Mesodermal cell (in vitro differentiated cells): ENCODE data around the gene STK11.

ENCODE experiments used
- H3K27ac ChIP-seq: 2 replicates; pipeline ENCODE4 v1.7.0; 2013; ENCODE audit warnings: mild to moderate bottlenecking, low read depth, low read length, moderate library complexity; ENCODE audit not compliant: severe bottlenecking
- H3K36me3 ChIP-seq: 2 replicates; pipeline ENCODE4 v1.7.1; 2013; ENCODE audit warnings: mild to moderate bottlenecking, low read length, moderate library complexity; ENCODE audit not compliant: control insufficient read depth, insufficient read depth
- H3K4me1 ChIP-seq: one replicate; pipeline ENCODE4 v1.7.1; 2013; ENCODE audit warnings: mild to moderate bottlenecking, low read length; ENCODE audit not compliant: insufficient read depth, control insufficient read depth, poor library complexity, severe bottlenecking
- H3K4me3 ChIP-seq: 2 replicates; pipeline ENCODE4 v1.7.0; 2013; ENCODE audit warnings: low read length, control low read depth, mild to moderate bottlenecking; ENCODE audit not compliant: insufficient read depth, poor library complexity, severe bottlenecking; ENCODE audit errors: extremely low read depth
- H3K9me3 ChIP-seq: 2 replicates; pipeline ENCODE4 v1.7.1; 2013; ENCODE audit warnings: mild to moderate bottlenecking, low read length, moderate library complexity; ENCODE audit not compliant: control insufficient read depth
- WGBS, 2 experiments: methylation state at CpG; one replicate each; pipeline ENCODE4 v1.1.5; 2013; ENCODE audit warnings: missing lambda C conversion rate in 2 of 2; ENCODE audit not compliant: insufficient coverage in 2 of 2; 5-methylcytosine and 5-hydroxymethylcytosine counted together

The STK11 gene

GRCh38 chr19:1235625-1236538, 30.3 kb downstream of the STK11 start:
- H3K36me3 ChIP-seq, result peaks cover 31% of the 10 kb centered on the region
- H3K27ac ChIP-seq, result no peak overlapping the region
- H3K4me1 ChIP-seq, result peaks cover 17% of the 10 kb centered on the region
- WGBS, 2 experiments, result 81 to 91% methylated on average over 22 to 27 of the region's 39 CpGs
- H3K9me3 ChIP-seq, result no peaks in the 10 kb centered on the region
- H3K4me3 ChIP-seq, result peak overlapping the region; percentile 72

GRCh38 chr19:1236576-1236975, 31.0 kb downstream of the STK11 start:
- peak overlapping the region; percentile 72 for H3K4me3 ChIP-seq

GRCh38 chr19:1237027-1237659, 31.6 kb downstream of the STK11 start:
- Histone ChIP-seq H3K27ac (no peak overlapping the region), H3K4me3 (peak overlapping the region; percentile 72), H3K9me3 (no peaks in the 10 kb centered on the region), H3K36me3 (peaks cover 24% of the 10 kb centered on the region), H3K4me1 (peaks cover 14% of the 10 kb centered on the region)
- WGBS, 2 experiments, result 0 to 1% methylated on average over 52 to 56 of the region's 60 CpGs

More at GRCh38 chr19:1236576-1236975, 31.0 kb downstream of the STK11 start:
- Histone ChIP-seq H3K4me1 (peaks cover 17% of the 10 kb centered on the region), H3K9me3 (no peaks in the 10 kb centered on the region), H3K27ac (no peak overlapping the region), H3K36me3 (peaks cover 29% of the 10 kb centered on the region)
- whole genome bisulfite sequencing, 2 experiments, result 4 to 15% methylated on average over 13 to 26 of the region's 42 CpGs

- Histone ChIP-seq H3K4me1 (peaks cover 12% of the 10 kb centered on the region), H3K9me3 (no peaks in the 10 kb centered on the region), H3K4me3 (peak within 1 kb of the TSS; percentile 72), H3K27ac (no peak within 1 kb of the TSS), H3K36me3 (peaks cover 22% of the 10 kb centered on the region)
- 1% methylated on average over 62 to 77 of the region's 87 CpGs for whole genome bisulfite sequencing, 2 experiments
Measured at GRCh38 chr19:1237754-1238368, 32.3 kb downstream of the STK11 start, which contains the start of gene CBARP. CBARP (minus strand) TSS chr19:1238005; CDS start chr19:1236100, 1,905 bp downstream.

- H3K4me3 ChIP-seq, result peak overlapping the region; percentile 33
- peaks cover 18% of the 10 kb centered on the region for H3K36me3 ChIP-seq
- no peaks in the 10 kb centered on the region for H3K9me3 ChIP-seq
- no peak overlapping the region for H3K27ac ChIP-seq
- H3K4me1 ChIP-seq, result peaks cover 12% of the 10 kb centered on the region
- 78 to 81% methylated on average over 28 to 32 of the region's 34 CpGs for WGBS, 2 experiments
Measured at GRCh38 chr19:1238369-1239303, 33.1 kb downstream of the STK11 start.

GRCh38 chr19:1239420-1239795, 33.8 kb downstream of the STK11 start:
- no peaks in the 10 kb centered on the region for H3K9me3 ChIP-seq
- H3K27ac ChIP-seq, result no peak overlapping the region
- 90 to 94% methylated on average over 10 to 11 of the region's 11 CpGs for WGBS, 2 experiments
- peaks cover 13% of the 10 kb centered on the region for H3K36me3 ChIP-seq
- H3K4me1 ChIP-seq, result peaks cover 12% of the 10 kb centered on the region
- no peak overlapping the region for H3K4me3 ChIP-seq

GRCh38 chr19:1239796-1240737, 34.5 kb downstream of the STK11 start:
- Histone ChIP-seq H3K36me3 (peaks cover 11% of the 10 kb centered on the region), H3K27ac (peak overlapping the region; percentile 45), H3K9me3 (no peaks in the 10 kb centered on the region), H3K4me3 (peak overlapping the region; percentile 23), H3K4me1 (peaks cover 17% of the 10 kb centered on the region)
- 14 to 15% methylated on average over 66 to 68 of the region's 84 CpGs for WGBS, 2 experiments

GRCh38 chr19:1240925-1241324, 35.3 kb downstream of the STK11 start:
- Histone ChIP-seq H3K4me3 (peak overlapping the region; percentile 85), H3K9me3 (no peaks in the 10 kb centered on the region), H3K4me1 (peaks cover 17% of the 10 kb centered on the region), H3K36me3 (peaks cover 6% of the 10 kb centered on the region), H3K27ac (no peak overlapping the region)
- 81 to 90% methylated on average over 15 of the region's 15 CpGs for WGBS, 2 experiments

- H3K4me1 ChIP-seq, result peaks cover 13% of the 10 kb centered on the region
- WGBS, 2 experiments, result 1 to 2% methylated on average over 72 to 77 of the region's 79 CpGs
- H3K36me3 ChIP-seq, result peaks cover 6% of the 10 kb centered on the region
- no peaks in the 10 kb centered on the region for H3K9me3 ChIP-seq
- H3K4me3 ChIP-seq, result peak within 1 kb of the TSS; percentile 85
- H3K27ac ChIP-seq, result peak within 1 kb of the TSS; percentile 23
Measured at GRCh38 chr19:1241417-1242095, 36.0 kb downstream of the STK11 start, which contains the start of gene ATP5F1D. ATP5F1D (plus strand) TSS chr19:1241751; CDS start chr19:1241851, 100 bp downstream.
